HG02588 (cell line): ENCODE data around the gene PCSK5.
"Not testable (repeated sequence)": the region's sequence is repeated elsewhere in the genome, so short reads cannot be mapped to it uniquely, and the experiment has no call there.

Experiments used
- ATAC-seq: cut with Tn5 transposase; IDR thresholded peaks from one replicate; pipeline ENCODE4 v1.9.1; 2021; ENCODE audit warnings: mild to moderate bottlenecking, moderate library complexity; ENCODE audit not compliant: unreplicated experiment

Gene PCSK5

DNA sequence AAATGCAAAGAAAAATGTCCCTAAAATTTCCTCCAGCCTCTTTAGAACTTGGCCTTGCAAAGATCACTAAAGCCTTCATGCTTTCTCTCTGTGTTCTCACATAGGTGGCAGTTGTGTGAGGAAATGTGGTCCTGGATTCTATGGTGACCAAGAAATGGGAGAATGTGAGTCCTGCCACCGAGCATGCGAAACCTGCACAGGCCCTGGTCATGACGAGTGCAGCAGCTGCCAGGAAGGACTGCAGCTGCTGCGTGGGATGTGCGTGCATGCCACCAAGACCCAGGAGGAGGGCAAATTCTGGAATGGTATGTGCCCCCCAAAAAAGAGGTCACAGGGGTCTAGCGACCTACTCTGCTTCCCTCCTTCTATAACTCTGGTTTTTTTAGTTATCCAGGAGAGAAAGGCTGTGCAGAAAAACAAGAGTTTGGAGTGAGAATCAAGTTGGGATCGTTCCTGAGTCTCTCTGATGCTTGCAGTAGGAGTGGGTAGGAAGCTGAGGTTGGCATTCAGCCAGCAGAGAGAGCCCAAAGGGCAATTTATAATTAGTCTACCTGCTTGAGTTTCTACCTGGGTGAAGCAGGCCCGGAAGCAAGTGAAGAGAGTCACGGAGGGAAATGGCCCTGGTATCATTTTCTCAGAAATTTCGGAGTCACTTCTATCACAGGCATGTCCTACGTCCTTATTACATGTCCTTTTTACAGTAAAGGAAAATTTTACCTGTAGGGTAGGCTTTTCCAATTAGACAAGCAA, 406.3 kb downstream of the PCSK5 start:
- ATAC-seq, result no peak

DNA sequence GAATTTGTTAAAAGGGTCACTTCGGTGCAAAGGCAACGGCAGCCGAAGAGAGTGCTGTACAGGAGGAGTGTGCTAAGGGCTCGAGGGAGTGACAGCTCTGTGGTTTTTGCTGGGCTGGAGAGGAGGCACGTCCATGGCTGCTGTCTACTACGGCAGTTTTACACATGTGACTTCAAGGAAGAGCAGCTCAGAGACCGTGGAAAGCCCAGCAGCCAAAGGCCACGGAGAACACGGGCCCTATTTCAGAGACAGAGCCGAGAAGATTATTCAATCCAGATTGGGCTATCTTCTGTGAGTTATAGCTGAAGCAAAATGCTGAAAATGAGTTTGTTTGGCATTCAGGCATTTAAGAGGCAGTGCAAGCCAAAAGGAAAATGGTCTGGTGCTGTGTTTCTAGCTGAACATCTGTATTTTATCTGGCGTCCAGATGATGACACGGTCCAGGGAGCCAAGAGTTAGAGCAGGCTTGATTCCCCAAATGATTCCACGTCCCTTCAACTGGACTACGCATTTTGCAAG, 407.3 kb downstream of the PCSK5 start:
- ATAC-seq, result no peak

DNA sequence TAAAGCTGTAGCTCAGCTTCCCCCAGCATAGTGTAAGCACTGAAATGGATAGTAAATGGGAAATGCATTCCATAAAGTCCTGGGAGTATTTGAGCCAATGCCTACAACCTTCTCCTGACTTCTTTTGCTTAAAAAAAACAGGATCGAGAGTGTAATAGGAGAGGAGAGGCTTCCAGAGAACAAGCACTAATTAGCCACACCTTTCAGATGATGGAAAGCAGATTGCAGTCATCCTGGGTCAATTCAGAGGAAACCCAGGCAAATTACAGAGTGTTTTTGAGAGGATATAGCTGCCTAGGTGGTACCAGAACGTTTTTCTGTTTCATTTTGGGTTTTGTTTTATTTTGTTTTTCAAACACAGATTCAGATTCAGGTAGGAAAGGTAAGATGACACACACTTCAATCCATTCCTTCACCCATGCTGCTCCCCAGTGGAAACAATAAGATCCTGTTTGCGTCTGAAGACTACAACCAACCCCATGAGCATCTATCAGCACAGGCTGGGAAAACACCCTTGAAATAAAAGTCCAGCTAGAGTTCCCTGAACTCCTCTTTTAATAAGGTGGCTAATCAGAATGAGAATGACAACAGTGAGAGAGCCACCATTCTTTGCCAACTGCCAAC, 408.2 kb downstream of the PCSK5 start:
- no peak for ATAC-seq

DNA sequence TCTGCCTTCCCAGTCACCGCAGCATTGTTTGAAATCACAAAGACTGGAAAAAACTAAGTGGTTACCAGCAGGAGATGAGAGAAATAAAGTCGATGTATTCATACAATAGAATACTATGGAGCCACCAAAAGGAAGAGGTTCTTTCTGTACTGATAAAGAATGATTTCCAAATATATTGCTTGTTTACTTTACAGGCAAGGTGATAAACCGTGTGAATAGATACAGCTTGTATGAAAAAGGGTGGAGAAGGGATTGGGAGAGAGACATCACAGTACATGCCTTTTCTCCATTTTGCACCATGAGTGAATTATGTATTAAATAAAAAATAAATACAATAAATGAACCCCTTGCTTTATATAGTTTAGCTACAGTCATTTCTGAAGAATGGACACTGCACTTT, 412.1 kb downstream of the PCSK5 start:
- no peak for ATAC-seq

DNA sequence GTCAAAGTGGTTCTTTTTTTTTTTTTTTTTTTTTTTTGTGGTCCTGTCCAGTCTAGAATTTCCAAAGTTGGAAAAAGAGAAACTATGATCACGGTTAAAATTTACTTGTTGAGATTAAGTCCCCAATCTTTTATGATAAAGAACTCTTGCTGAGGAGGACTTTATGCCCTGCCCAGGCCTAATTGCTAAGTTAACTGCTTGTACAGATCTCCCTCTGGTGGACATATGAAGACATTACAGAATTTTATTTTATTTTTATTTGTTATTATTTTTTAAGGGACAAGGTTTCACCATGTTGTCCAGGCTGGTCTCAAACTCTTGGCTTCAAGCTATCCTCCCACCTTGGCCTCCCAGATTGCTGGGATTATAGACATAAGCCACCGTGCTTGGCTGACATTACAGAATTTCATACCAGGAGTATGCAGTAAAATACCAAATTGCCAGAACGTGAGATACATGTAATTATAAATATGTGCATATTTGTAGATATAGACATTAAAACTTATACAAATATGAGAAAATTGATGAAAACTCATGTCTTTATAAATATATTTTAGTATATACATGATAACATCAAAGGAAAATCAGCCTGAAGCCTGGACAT, 412.6 kb downstream of the PCSK5 start:
- ATAC-seq, result peak; percentile 44

DNA sequence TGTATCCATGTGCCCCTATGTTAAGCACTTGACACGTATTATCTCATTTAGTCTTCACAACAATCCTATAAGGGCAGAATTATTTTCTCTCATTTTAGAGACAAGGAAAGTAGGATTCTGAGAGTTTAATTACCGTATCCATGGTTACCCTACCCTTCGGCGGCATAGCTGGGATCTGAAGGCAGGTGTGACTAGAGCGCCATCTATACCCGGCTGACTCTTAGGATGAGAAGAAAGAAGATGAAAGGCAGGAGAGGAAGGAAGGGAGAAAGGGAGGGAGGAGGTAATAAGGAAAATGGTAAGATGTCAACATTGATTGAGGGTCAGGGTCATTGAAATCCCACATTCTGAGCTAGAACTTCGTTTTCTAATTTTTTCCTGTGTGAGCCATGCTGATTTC, 416.6 kb downstream of the PCSK5 start:
- not testable (repeated sequence) for ATAC-seq

DNA sequence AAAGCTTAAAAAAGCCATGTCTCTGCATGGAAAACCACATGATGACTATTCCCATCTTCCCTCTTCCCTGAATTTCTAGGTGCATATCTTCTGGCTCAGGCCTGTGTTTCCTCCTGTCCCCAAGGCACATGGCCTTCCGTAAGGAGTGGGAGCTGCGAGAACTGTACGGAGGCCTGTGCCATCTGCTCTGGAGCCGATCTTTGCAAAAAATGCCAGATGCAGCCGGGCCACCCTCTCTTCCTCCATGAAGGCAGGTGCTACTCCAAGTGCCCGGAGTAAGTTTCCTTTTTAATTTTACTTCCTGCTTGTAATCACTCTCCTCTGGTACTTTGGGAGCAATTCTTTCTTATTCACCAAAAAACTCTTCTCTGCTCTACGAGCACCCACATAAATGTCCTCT, 420.1 kb downstream of the PCSK5 start:
- ATAC-seq, result no peak

DNA sequence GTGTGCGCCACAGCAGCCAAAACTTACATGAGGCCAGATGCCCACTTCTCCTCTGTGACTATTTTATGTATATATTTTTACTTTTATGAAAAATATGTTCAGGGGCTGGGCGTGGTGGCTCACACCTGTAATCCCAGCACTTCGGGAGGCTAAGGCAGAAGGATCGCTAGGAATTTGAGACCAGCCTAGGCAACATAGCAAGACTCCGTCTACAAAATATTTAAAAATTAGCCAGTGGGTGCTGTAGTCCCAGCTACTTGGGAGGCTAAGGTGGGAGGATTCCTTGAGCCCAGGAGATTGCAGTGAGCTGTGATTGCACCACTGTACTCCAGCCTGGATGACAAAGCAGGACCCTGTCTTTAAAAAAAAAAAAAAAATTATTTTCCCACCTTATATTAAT, 420.5 kb downstream of the PCSK5 start:
- ATAC-seq, result no peak

DNA sequence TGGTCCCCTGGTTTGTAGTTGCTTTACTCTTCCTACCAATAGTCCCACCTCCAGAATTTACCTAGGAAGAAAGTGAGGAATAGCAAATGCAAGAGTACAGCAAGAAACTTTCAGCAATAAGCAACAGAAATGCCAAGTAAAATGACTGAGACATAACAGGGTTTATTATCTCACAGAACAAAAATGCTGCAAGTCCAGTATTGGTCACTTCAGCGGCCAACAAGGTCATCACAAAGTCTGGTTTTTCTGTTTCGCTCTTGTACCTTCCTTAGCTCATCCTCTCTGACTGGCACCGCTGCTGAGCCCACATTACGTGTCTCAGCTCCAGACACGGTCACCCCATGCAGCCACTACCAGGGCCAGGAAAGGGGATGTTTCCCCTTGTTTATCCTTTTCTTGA, 421.1 kb downstream of the PCSK5 start:
- no peak for ATAC-seq

DNA sequence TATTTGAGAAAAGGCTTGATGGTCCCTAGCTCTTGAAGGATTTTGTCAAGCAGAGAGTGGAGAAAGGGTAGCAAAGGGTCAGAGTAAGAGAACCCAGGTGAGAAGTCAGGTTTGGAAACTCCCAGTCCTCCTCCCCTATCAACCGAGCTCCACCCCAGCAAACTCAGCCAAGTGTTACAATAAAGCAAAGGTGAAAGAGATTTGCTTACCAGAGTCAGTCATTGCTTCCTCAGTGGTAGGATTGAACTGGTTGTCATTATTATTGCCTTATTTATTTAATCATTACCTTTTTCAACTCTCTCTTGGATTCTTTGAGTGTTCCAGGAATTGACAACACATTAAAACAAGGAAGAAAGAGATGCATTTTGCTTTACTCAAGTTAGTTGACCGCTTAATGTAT, 423.3 kb downstream of the PCSK5 start:
- no peak for ATAC-seq

DNA sequence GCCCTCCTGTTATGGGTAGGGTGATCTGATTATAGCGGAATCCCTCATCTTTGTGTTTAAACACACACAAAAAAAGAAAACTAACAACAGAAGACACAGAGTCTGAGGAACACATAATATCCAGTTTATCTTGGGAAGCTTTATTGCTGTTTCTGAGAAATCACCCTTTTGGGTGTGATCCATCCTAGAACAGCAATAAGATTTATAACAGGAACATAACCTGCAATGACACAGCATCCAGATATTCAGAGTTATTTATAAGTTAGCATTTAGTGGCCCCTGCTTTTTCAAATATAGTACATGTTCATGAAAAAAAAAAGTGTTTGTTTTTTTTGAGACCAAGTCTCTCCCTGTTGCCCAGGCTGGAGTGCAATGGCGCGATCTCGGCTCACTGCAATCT, 423.8 kb downstream of the PCSK5 start:
- no peak for ATAC-seq

DNA sequence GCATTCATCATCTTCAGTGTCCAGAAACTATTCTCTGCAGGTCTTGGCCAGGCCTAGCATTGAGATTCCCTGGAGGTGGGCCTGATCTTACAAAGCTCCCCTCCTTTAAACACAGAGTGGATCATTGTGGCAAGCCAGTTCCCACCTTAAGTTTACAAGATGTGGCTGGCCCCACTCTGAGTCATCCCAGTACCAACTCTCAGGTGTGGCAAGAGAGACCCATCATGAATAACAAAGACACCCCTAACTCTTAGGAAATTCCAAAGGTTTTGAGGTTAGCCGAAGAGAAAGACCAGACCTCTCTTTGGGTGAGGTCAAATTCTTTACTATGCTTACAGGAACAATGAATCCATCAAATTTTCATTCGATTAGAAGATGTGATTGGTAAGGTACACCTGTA, 425.6 kb downstream of the PCSK5 start:
- no peak for ATAC-seq

DNA sequence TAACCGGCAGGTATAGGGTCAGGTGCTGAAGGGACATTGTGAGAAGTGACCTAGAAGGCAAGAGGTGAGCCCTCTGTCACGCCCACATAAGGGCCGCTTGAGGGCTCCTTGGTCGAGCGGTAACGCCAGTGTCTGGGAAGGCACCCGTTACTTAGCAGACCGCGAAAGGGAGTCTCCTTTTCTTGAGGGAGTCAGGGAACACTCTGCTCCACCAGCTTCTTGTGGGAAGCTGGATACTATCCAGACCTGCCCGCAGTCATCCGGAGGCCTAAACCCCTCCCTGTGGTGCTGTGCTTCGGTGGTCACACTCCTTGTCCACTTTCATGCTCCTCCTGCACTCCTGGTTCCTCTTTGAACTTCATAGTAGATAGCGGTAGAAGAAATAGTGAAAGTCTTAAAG, 429.0 kb downstream of the PCSK5 start:
- not testable (repeated sequence) for ATAC-seq

DNA sequence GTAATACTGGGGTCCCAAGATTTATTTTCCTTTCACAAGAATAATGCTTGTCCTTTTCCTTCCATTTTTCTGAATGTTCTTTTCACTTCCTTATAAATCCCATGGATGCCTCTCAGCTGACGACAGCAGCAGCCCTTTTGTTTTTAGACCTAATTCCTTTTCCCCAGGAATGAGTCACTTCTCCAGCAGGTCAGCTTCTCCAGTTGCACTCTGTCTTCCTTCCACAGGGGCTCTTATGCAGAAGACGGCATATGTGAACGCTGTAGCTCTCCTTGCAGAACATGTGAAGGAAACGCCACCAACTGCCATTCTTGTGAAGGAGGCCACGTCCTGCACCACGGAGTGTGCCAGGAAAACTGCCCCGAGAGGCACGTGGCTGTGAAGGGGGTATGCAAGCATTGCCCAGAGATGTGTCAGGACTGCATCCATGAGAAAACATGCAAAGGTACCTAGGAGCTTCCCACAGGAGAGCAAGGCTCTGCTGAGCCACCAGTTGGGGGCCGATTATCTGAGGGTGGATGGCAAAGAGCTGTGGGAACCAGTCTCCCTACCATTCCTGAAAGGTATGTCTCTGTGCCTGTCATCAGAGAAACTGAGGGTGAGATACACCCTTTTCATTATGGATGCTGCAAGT, 430.8 kb downstream of the PCSK5 start:
- ATAC-seq, result no peak

DNA sequence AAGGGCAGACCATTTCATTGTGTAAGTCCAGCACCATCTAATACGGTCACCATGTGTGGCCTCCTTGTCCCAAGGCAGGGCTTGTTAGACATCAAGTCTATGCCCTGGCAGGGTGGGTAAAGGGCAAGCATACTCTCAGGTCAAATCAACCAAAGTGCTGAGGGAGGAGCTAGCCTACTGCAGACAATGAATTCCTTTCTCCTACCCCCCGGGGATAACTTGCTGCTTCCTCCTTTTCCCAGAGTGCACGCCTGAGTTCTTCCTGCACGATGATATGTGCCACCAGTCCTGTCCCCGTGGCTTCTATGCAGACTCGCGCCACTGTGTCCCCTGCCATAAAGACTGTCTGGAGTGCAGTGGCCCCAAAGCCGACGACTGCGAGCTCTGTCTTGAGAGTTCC, 432.3 kb downstream of the PCSK5 start:
- ATAC-seq, result no peak

DNA sequence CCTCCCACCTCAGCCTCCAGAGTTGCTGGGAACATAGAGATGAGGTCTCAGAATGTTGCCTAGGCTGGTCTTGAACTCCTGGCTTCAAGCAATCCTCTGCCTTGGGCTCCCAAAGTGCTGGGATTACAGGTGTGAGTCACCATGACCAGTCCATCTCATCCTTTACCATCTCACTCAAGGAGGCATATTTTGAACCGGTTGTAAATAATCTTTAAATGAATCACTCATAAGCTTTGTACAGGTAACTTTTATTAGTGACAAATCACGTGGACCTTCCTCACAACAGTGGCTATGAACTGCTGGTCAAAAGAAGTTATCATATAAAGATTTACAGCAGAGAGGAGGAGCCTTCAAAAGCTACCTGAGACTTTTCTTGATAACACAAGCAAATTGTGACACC, 433.0 kb downstream of the PCSK5 start:
- no peak for ATAC-seq

DNA sequence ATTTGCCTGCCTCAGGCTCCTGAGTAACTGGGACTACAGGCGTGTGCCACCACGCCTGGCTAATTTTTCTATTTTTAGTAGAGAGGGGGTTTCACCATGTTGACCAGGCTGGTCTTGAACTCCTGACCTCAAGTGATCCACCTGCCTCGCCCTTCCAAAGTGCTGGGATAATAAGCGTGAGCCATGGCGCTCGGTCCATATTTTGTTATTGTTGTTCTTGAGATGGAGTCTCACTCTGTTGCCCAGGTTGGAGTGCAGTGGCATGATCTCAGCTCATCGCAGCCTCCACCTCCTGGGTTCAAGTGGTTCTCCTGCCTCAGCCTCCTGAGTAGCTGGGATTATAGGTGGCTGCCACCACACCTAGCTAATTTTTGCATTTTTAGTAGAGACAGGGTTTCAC, 433.6 kb downstream of the PCSK5 start:
- ATAC-seq, result not testable (repeated sequence)

DNA sequence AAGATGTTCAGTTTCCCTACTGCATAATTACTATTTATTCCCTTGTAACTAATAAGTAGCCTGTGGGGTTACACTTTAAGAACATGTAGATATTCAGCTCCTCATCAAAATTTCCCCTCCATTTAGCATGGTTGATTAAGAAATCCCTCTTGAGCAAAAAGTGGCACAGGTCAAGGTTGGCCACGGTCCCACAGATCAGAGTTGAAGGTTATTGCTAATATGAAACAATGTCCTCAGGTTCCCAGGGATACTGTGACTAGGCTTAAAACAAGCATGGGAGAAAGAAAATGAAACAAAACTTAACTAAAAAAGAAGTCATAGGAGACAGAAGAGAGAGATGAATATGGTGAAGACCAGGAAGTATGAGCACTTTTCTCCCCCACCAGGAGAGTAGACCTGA, 439.6 kb downstream of the PCSK5 start:
- no peak for ATAC-seq

DNA sequence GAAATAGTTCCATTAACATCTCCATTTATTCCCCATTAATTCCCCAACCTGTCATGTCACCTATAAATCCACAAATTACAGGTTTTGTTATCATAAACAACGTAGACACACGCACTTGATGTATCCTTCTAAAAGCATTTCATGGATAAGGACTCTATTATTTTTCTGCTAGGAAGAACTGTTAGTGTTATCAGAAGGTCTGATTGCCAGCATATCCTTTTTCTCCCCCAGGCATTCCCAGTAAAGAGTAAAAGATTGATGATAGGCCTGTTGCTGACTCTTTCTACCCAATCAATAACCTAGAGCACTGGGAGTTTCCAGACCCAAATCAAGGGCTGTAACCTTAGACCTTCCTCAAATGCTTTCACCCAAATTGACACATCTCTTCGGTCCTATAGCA, 442.9 kb downstream of the PCSK5 start:
- no peak for ATAC-seq

DNA sequence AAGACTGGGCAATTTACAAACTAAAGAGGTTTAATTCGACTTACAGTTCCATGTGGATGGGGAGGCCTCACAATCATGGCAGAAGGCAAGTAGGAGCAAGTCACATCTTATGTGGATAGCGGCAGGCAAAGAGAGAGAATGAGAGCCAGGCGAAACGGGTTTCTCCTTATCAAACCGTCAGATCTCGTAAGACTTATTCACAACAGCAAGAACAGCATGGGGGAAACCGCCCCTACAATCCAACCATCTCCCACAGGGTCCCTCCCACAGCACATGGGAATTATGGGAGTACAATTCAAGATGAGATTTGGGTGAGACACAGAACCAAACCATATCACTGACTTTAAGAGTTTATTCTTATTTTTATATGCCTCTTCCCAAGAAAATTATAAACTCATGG, 443.5 kb downstream of the PCSK5 start:
- no peak for ATAC-seq

DNA sequence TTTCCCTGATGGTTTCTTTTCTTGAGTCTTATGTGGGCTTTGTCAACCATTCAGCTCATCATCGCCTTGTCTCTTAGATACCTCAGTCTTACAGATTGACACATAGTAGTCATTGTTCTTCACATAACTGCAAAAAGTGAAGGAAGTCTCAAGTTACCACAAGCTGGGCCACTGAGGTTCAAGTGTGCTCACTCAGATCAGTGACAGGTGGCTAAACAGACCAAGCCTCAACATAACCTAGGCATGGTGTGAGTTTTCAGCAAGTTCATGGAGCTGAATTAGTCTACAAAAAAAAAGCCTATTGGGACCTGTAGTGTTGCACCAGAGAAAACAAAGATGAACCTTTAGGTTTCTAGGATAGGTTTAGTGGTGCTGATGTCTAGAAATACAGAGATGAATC, 445.6 kb downstream of the PCSK5 start:
- ATAC-seq, result no peak

DNA sequence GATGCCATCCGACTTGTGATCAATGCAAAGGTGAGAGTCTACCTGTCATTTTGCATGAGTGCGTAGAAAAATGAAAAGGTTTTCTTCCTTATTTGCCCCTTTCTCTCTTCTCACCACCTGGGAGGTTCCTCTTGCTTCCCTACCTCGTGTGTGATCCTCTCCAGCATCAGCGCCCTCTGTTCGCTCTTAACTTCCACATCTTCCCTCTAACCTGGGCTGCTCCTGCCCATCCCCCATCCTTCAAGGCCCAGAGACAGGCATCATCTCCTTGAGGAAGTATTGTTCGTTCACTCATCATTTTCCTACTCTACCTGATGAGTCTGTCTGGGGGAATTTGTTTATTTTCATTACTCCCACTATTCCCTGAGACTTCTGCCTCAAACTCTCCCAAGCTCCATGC, 447.9 kb downstream of the PCSK5 start:
- no peak for ATAC-seq
